ENCODE data around the gene CHCHD10. TPM values are rescaled to one million over a fixed set of nuclear protein-coding genes. Genes with fewer than 3 reads are reported as not detected.

Gene CHCHD10
- total and polyA plus RNA-seq, 2 of the 13 experiments (the other 11 are each of a cell fraction or from before 2014, with no cell fraction given), result 37.0 to 62.8 TPM

DNA sequence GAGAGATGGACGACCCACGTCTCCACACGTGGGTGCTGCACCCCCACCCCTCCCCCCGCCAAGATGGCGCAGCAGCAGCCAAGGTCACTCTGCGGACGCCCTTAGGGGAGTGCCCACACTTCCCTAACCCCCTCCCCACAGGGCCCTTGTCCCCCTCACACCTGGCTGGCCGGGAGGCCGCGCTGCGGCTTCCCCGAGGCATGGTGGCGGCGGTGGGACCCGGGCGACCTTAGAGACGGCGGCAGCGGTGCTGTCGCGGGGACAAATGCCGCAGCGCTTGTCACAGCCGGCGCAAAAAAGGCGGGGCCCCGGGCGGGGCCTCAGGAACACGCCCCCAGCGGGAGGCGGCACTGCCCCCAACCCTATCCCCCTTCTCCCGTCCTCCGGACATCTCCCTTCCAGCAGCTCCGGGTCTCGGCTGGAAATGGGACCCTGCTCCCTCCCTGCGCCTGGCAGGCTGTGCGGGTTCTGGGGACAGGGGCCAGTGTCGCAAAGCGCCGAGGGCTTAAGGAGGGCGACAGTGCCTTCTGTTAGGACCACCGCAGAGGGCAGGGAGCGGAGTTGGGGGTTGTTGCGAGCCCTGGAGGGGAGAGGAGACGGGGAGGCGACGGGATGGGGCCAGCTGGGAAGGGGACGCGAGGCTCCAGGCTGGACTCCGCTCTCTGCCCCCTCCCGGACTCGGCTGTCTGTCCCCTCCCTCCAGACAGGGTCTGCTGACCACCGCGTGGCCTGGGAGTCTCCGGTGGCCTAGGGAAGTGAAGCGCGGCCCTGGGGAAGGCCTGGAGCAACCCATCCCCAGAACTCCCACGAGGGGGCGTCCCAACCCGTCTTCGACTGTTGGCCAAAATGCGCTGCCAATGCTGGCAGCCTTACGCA, at the start of gene CHCHD10 (continued):
- TF ChIP-seq THYN1 (CRISPR knock-in tag; IDR thresholded peaks at IDR 0.05; ENCODE audit: borderline replicate concordance, low read depth) (0 out of 2 replicates have a peak, but pooled peaks have one; percentile 39), ZNF788 (CRISPR knock-in tag; IDR thresholded peaks at IDR 0.05; ENCODE audit: borderline replicate concordance) (peak; percentile 73; the same call in 1 of the 2 replicates), HNF4A (CRISPR knock-in tag; IDR thresholded peaks at IDR 0.05) (peak; percentile 70), ZNF10 (CRISPR knock-in tag; IDR thresholded peaks at IDR 0.05; ENCODE audit: borderline replicate concordance, low read depth) (no peak), RARA (CRISPR knock-in tag; IDR thresholded peaks at IDR 0.05) (no peak; the same call in none of the 2 replicates), AGO2 (optimal IDR thresholded peaks at IDR 0.05; ENCODE audit: low read depth, low read length) (peak; percentile 63), MLXIP (CRISPR knock-in tag; IDR thresholded peaks at IDR 0.05; ENCODE audit: borderline replicate concordance) (no peak), THRA (CRISPR knock-in tag; IDR thresholded peaks at IDR 0.05; ENCODE audit: borderline replicate concordance) (peak; percentile 11; the same call in 1 of the 2 replicates), ZNF20 (CRISPR knock-in tag; IDR thresholded peaks at IDR 0.05) (no peak), TBX3 (IDR thresholded peaks at IDR 0.05; ENCODE audit: borderline replicate concordance) (0 out of 2 replicates have a peak, but pooled peaks have one; percentile 28), JUN (CRISPR knock-in tag; IDR thresholded peaks at IDR 0.05) (0 out of 2 replicates have a peak, but pooled peaks have one; percentile 40), POLR2G (IDR thresholded peaks at IDR 0.05; ENCODE audit: low read depth, low read length) (peak; percentile 88), PRDM4 (CRISPR knock-in tag; IDR thresholded peaks at IDR 0.05; ENCODE audit: borderline replicate concordance) (no peak), ZMYM4 (CRISPR knock-in tag; IDR thresholded peaks at IDR 0.05) (peak; percentile 74), ZNF891 (CRISPR knock-in tag; IDR thresholded peaks at IDR 0.05) (peak; percentile 9; the same call in 1 of the 2 replicates), ZNF83 (CRISPR knock-in tag; IDR thresholded peaks at IDR 0.05; ENCODE audit: borderline replicate concordance) (no peak), ETV6 (CRISPR knock-in tag; conservative IDR thresholded peaks at IDR 0.05) (no peak; the same call in 1 of the 2 replicates), ZBTB8A (CRISPR knock-in tag; IDR thresholded peaks at IDR 0.05; ENCODE audit: borderline replicate concordance, low read depth) (peak; percentile 59; the same call in 1 of the 2 replicates), SRY (CRISPR knock-in tag; IDR thresholded peaks at IDR 0.05) (peak; percentile 36; the same call in 1 of the 2 replicates)
- TF ChIP-seq, protein P1, sequence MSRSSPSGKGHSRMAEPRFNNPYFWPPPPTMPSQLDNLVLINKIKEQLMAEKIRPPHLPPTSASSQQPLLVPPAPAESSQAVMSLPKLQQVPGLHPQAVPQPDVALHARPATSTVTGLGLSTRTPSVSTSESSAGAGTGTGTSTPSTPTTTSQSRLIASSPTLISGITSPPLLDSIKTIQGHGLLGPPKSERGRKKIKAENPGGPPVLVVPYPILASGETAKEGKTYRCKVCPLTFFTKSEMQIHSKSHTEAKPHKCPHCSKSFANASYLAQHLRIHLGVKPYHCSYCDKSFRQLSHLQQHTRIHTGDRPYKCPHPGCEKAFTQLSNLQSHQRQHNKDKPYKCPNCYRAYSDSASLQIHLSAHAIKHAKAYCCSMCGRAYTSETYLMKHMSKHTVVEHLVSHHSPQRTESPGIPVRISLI (CRISPR knock-in tag; IDR thresholded peaks at IDR 0.05; ENCODE audit: borderline replicate concordance), result peak; percentile 28; the same call in 1 of the 2 replicates
